ENCODE data around the gene MGAT5B. TPM values are rescaled to one million over a fixed set of nuclear protein-coding genes. Genes with fewer than 3 reads are reported as not detected.
"Not testable (repeated sequence)": the region's sequence is repeated elsewhere in the genome, so short reads cannot be mapped to it uniquely, and the experiment has no call there.

Gene MGAT5B
- total RNA-seq, 1 experiment from 2014 or later, result 14.3 TPM

DNA sequence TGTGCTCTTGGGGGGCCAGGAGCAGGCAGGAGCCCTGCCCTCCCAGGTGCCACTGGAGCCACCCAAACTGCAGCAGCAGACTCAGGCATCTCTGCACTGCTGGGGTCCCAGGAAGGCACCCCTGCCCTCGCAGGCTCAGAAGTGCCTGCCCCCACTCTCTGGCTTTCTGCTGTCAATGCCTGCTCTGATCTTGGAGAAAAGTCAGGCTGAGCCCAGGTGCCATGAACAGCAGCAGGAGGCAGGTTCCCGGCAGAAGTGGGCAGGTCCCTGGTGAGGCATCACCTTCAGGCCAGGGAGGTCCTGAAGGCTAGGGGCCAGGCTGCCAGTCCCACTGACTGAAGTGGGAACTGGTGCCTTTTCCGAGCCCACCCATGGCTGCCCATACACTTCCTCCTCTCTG lies 106.5 kb downstream of the MGAT5B start:
- H3F3A ChIP-seq (ENCODE audit: insufficient read depth, low read depth), result peaks cover 5% of the 10 kb centered on the region
- H3K4me3 ChIP-seq, result no peak overlapping the region
- H3K4me2 ChIP-seq, result no peak overlapping the region
- no peak overlapping the region for H3K27ac ChIP-seq
- POLR2A ChIA-PET (ENCODE audit: unreplicated experiment), result no interaction called here
- CTCF ChIA-PET, result no interaction called here
- no peaks in the 10 kb centered on the region for H3K36me3 ChIP-seq (ENCODE audit: low read depth)
- no TSS peak for BruUV-seq (replicated peaks)
- H3K79me2 ChIP-seq (ENCODE audit: low read depth), result no peaks in the 10 kb centered on the region
- no peak overlapping the region for H2AFZ ChIP-seq
- TF ChIP-seq EZH2 (IDR thresholded peaks at IDR 0.05; ENCODE audit: low read depth), result no peak
- TF ChIP-seq, protein P1, sequence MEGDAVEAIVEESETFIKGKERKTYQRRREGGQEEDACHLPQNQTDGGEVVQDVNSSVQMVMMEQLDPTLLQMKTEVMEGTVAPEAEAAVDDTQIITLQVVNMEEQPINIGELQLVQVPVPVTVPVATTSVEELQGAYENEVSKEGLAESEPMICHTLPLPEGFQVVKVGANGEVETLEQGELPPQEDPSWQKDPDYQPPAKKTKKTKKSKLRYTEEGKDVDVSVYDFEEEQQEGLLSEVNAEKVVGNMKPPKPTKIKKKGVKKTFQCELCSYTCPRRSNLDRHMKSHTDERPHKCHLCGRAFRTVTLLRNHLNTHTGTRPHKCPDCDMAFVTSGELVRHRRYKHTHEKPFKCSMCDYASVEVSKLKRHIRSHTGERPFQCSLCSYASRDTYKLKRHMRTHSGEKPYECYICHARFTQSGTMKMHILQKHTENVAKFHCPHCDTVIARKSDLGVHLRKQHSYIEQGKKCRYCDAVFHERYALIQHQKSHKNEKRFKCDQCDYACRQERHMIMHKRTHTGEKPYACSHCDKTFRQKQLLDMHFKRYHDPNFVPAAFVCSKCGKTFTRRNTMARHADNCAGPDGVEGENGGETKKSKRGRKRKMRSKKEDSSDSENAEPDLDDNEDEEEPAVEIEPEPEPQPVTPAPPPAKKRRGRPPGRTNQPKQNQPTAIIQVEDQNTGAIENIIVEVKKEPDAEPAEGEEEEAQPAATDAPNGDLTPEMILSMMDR (conservative IDR thresholded peaks at IDR 0.05), result no peak
- DNase-seq, result no peak
- H4K20me1 ChIP-seq (ENCODE audit: insufficient read depth), result no peaks in the 10 kb centered on the region
- peaks cover 10% of the 10 kb centered on the region for H3K4me1 ChIP-seq (replicated peaks; ENCODE audit: insufficient read depth)
- intact Hi-C loops (cut with micrococcal nuclease; ENCODE audit: unreplicated experiment), result no loop called here
- H3K9me2 ChIP-seq (ENCODE audit: insufficient read depth), result no peaks in the 10 kb centered on the region
- no peaks in the 10 kb centered on the region for H3K9me3 ChIP-seq (ENCODE audit: insufficient read depth, low read depth)
- no peaks in the 10 kb centered on the region for H3K27me3 ChIP-seq (ENCODE audit: insufficient read depth, low read depth)

DNA sequence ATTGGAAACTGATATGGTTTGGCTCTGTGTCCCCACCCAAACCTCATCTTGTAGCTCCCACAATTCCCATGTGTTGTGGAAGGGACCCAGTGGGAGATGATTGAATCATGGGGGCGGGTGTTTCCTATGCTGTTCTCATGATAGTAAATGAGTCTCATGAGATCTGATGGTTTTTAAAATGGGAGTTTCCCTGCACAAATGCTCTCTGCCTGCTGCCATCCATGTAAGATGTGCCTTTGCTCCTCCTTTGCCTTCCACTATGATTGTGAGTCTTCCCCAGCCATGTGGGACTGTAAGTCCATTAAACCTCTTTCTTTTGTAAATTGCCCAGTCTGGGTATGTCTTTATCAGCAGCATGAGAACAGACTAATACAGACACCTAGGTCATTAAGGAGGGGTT lies 109.8 kb downstream of the MGAT5B start:
- H3K36me3 ChIP-seq (ENCODE audit: low read depth); POLR2A ChIA-PET (ENCODE audit: unreplicated experiment); CTCF ChIA-PET; H3K27me3 ChIP-seq (ENCODE audit: insufficient read depth, low read depth); H3K79me2 ChIP-seq (ENCODE audit: low read depth); intact Hi-C loops (cut with micrococcal nuclease; ENCODE audit: unreplicated experiment); H3K9me3 ChIP-seq (ENCODE audit: insufficient read depth, low read depth); H3K4me3 ChIP-seq; H3K27ac ChIP-seq; H3F3A ChIP-seq (ENCODE audit: insufficient read depth, low read depth); H4K20me1 ChIP-seq (ENCODE audit: insufficient read depth); H2AFZ ChIP-seq; BruUV-seq (replicated peaks); H3K4me1 ChIP-seq (replicated peaks; ENCODE audit: insufficient read depth); H3K9me2 ChIP-seq (ENCODE audit: insufficient read depth); H3K4me2 ChIP-seq; DNase-seq: not testable (repeated sequence)

DNA sequence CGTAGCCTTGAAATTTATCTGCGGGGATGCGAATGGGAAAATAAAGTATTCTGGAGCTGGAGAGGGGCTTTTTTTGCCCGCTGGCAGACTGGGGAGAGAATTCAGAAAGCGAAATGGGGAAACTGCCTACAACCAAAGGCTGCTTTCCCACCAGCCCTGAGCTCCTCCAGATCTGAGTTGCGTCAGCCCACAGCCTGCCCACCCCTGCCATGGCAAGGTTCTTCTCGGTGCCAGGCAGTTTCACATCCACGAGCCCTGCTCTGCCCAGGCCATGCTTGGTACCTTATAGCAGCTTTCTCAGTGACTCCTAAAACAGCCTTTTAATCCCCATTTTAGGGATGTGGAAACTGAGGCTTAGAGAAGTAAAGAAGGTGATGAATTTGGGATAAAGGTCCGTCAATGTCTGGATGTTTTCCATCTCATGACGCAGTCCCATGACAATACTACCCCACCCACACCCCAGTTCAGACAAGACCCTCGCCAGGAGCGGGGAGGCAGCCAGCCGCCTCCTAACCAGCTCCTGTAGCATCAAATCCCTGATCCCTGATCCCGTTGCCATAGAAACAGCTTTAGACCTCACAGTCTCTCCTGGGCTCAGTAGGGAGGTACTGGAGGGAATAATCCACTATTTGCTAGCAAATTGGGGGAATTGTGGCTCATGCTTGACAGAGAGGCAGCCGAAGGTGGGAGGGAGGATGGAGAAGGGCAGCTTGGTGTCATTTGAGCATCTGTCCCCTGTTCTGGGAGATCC lies 113.5 kb downstream of the MGAT5B start:
- H3K4me3 ChIP-seq, result no peak overlapping the region
- CTCF ChIA-PET, result no interaction called here
- no peaks in the 10 kb centered on the region for H3K4me1 ChIP-seq (replicated peaks; ENCODE audit: insufficient read depth)
- intact Hi-C loops (cut with micrococcal nuclease; ENCODE audit: unreplicated experiment), result no loop called here
- H3F3A ChIP-seq (ENCODE audit: insufficient read depth, low read depth), result no peaks in the 10 kb centered on the region
- no TSS peak for BruUV-seq (replicated peaks)
- POLR2A ChIA-PET (ENCODE audit: unreplicated experiment), result no interaction called here
- no peaks in the 10 kb centered on the region for H3K27me3 ChIP-seq (ENCODE audit: insufficient read depth, low read depth)
- no peaks in the 10 kb centered on the region for H3K9me3 ChIP-seq (ENCODE audit: insufficient read depth, low read depth)
- H3K27ac ChIP-seq, result no peak overlapping the region
- H4K20me1 ChIP-seq (ENCODE audit: insufficient read depth), result no peaks in the 10 kb centered on the region
- H3K36me3 ChIP-seq (ENCODE audit: low read depth), result no peaks in the 10 kb centered on the region
- H3K4me2 ChIP-seq, result no peak overlapping the region
- no peak overlapping the region for H2AFZ ChIP-seq
- DNase-seq, result no peak
- no peaks in the 10 kb centered on the region for H3K9me2 ChIP-seq (ENCODE audit: insufficient read depth)
- no peak for TF ChIP-seq EZH2 (IDR thresholded peaks at IDR 0.05; ENCODE audit: low read depth)
- TF ChIP-seq, protein P1 (conservative IDR thresholded peaks at IDR 0.05), result no peak
- H3K79me2 ChIP-seq (ENCODE audit: low read depth), result no peaks in the 10 kb centered on the region

All from PC-9 (cell line).